ENCODE data around the gene PDSS2. TPM values are rescaled to one million over a fixed set of nuclear protein-coding genes. Genes with fewer than 3 reads are reported as not detected.

PDSS2 gene
- total RNA-seq, 1 donor from 2014 or later: 7.8 TPM

- no peak for DNase-seq (ENCODE audit: extremely low read depth, low read depth, low spot score)
These were observed 353.8 kb downstream of the PDSS2 start for GRCh38 chr6:107105511-107106116.

GRCh38 chr6:107103082-107103481 is 356.3 kb downstream of the PDSS2 start:
- DNase-seq (ENCODE audit: extremely low read depth, low read depth, low spot score): no peak

Other genes starting within 250 kb of the PDSS2 start
- 2.1 and 2.3 TPM in 2 replicates for gene SOBP, start 30.6 kb upstream of the PDSS2 start, total RNA-seq

Measured in glomerular endothelial cell (primary cell).